Uterus (tissue), 2 donors: Measurements from ENCODE around the gene CERS6.

Source experiments
- POLR2A ChIP-seq, 2 donors: fragments of 450-650 bp; IDR thresholded peaks; one replicate each; pipeline ENCODE4 v1.6.1; 2016; ENCODE audit warnings: antibody characterized with exemption in 2 of 2, mild to moderate bottlenecking in 1 of 2, moderate library complexity in 1 of 2
- TF ChIP-seq, protein P1 (sequence below), 4 experiments: fragments of 200-600 bp in 2 of 4; fragments of 450-650 bp in 2 of 4; sonication (generic) in 2 of 4; IDR thresholded peaks; one replicate each; pipeline ENCODE4 v1.5.1; 2016 to 2019; ENCODE audit warnings: antibody characterized with exemption in 4 of 4, mild to moderate bottlenecking in 2 of 4, moderate library complexity in 1 of 4

DNA sequence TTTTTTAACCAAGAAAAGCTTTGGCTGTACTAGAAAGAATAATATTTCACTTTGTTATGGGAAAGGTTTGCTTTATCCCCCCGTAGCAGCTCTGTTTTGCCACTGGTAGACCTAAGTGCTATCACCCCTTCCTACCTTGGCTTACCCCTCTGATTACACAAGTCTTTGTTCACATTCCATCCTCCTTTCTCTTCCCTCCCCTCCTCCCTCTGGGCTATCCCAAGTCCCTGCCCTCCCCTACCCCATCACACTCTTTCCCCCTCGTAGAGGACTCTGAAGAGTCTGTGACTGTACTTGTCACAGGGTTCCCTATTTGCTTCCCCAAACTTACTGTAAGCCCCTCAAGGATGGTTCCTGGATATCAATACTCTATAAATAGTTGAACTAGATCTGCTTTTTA lies 193.5 kb downstream of the CERS6 start:
- TF ChIP-seq, protein P1, sequence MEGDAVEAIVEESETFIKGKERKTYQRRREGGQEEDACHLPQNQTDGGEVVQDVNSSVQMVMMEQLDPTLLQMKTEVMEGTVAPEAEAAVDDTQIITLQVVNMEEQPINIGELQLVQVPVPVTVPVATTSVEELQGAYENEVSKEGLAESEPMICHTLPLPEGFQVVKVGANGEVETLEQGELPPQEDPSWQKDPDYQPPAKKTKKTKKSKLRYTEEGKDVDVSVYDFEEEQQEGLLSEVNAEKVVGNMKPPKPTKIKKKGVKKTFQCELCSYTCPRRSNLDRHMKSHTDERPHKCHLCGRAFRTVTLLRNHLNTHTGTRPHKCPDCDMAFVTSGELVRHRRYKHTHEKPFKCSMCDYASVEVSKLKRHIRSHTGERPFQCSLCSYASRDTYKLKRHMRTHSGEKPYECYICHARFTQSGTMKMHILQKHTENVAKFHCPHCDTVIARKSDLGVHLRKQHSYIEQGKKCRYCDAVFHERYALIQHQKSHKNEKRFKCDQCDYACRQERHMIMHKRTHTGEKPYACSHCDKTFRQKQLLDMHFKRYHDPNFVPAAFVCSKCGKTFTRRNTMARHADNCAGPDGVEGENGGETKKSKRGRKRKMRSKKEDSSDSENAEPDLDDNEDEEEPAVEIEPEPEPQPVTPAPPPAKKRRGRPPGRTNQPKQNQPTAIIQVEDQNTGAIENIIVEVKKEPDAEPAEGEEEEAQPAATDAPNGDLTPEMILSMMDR (IDR thresholded peaks at IDR 0.05), result no peak
- no peak for TF ChIP-seq POLR2A (IDR thresholded peaks at IDR 0.05)
